Ishikawa (cell line): ENCODE measurements around the gene PRXL2B.

Experiments used
- CREB1 ChIP-seq: IDR thresholded peaks from 2 replicates; pipeline ENCODE4 v1.6.1; 2012; ENCODE audit warnings: low read depth
- EGR1 ChIP-seq: IDR thresholded peaks from 2 replicates; pipeline ENCODE4 v1.6.1; 2012

- no peak for TF ChIP-seq CREB1
- TF ChIP-seq EGR1, result no peak
Observed at GRCh38 chr1:2553871-2554620, 32.5 kb upstream of the PRXL2B start.
